Neural progenitor cell (in vitro differentiated cells): Measurements from ENCODE around the gene ZBTB25. TPM values are rescaled to one million over a fixed set of nuclear protein-coding genes. Genes with fewer than 3 reads are reported as not detected.

ENCODE experiments used
- DNase-seq: peaks from one replicate; pipeline ENCODE4 v3.0.0-alpha.2; 2016; ENCODE audit warnings: low spot score
- H2AFZ ChIP-seq: fragments of 200-600 bp; sonication (generic); replicated peaks from 2 replicates; pipeline ENCODE4 v1.6.1; 2016; ENCODE audit warnings: antibody characterized with exemption
- H3F3A ChIP-seq: fragments of 200-600 bp; sonication (generic); 2 replicates; pipeline ENCODE4 v1.6.1; 2016; ENCODE audit warnings: antibody characterized with exemption, low read depth
- H3K27ac ChIP-seq: fragments of 200-600 bp; sonication (generic); 2 replicates; pipeline ENCODE4 v1.5.1; 2016; ENCODE audit warnings: mild to moderate bottlenecking
- H3K27me3 ChIP-seq: fragments of 200-600 bp; sonication (generic); 2 replicates; pipeline ENCODE4 v1.6.1; 2016; ENCODE audit warnings: mild to moderate bottlenecking, moderate library complexity
- H3K36me3 ChIP-seq: fragments of 200-600 bp; sonication (generic); 2 replicates; pipeline ENCODE4 v1.5.1; 2016
- H3K4me1 ChIP-seq: fragments of 200-600 bp; sonication (generic); 2 replicates; pipeline ENCODE4 v1.6.1; 2016; ENCODE audit warnings: mixed run types
- H3K4me2 ChIP-seq: fragments of 200-600 bp; sonication (generic); 2 replicates; pipeline ENCODE4 v1.6.1; 2016
- H3K4me3 ChIP-seq: fragments of 200-600 bp; sonication (generic); 2 replicates; pipeline ENCODE4 v1.5.1; 2016
- H3K79me2 ChIP-seq: fragments of 200-600 bp; sonication (generic); 2 replicates; pipeline ENCODE4 v1.6.1; 2016; ENCODE audit warnings: low read depth
- H3K9ac ChIP-seq: fragments of 200-600 bp; sonication (generic); 2 replicates; pipeline ENCODE4 v1.6.1; 2016
- H3K9me3 ChIP-seq: fragments of 200-600 bp; sonication (generic); 2 replicates; pipeline ENCODE4 v1.5.1; 2016; ENCODE audit warnings: low read depth
- H4K20me1 ChIP-seq: fragments of 200-600 bp; sonication (generic); 2 replicates; pipeline ENCODE4 v1.6.1; 2016; ENCODE audit warnings: low read depth
- H3K27ac Mint-ChIP-seq: 3 replicates; pipeline ENCODE4 v1.8.0; 2021; ENCODE audit warnings: mixed read lengths
- H3K27me3 Mint-ChIP-seq: 2 replicates; pipeline ENCODE4 v1.8.0; 2022; ENCODE audit warnings: low read depth, mild to moderate bottlenecking, inconsistent platforms, moderate library complexity, mixed read lengths; ENCODE audit not compliant: insufficient read depth
- H3K36me3 Mint-ChIP-seq: 3 replicates; pipeline ENCODE4 v1.8.0; 2021; ENCODE audit warnings: mixed read lengths
- H3K4me1 Mint-ChIP-seq: 3 replicates; pipeline ENCODE4 v1.8.0; 2021; ENCODE audit warnings: mixed read lengths
- H3K4me3 Mint-ChIP-seq: 3 replicates; pipeline ENCODE4 v1.8.0; 2021; ENCODE audit warnings: mild to moderate bottlenecking, moderate library complexity, mixed read lengths
- H3K9me3 Mint-ChIP-seq: 3 replicates; pipeline ENCODE4 v1.8.0; 2020; ENCODE audit warnings: mixed read lengths
- CTCF ChIP-seq: fragments of 200-600 bp; sonication (generic); IDR thresholded peaks from 2 replicates; pipeline ENCODE4 v1.5.1; 2017; ENCODE audit warnings: antibody characterized with exemption, mild to moderate bottlenecking
- EZH2 ChIP-seq: fragments of 200-600 bp; sonication (generic); IDR thresholded peaks from 2 replicates; pipeline ENCODE4 v1.6.1; 2017; ENCODE audit warnings: antibody characterized with exemption, mild to moderate bottlenecking, moderate library complexity
- EZH2phosphoT487 ChIP-seq: fragments of 200-600 bp; sonication (generic); IDR thresholded peaks from 2 replicates; pipeline ENCODE4 v1.6.1; 2017; ENCODE audit warnings: antibody characterized with exemption
- total RNA-seq: library from RNA; depleted of rRNA; stranded (reverse); fragments of >200 nt; gene quantifications from 2 replicates; pipeline ENCODE4 v1.2.3, GENCODE V29; 2015; ENCODE audit warnings: low replicate concordance

The ZBTB25 gene
- total RNA-seq, 1 donor from 2014 or later, result 14.3 TPM

- Mint-ChIP-seq H3K4me3 (no peak overlapping the region), H3K9me3 (no peaks in the 10 kb centered on the region), H3K36me3 (peaks cover 45% of the 10 kb centered on the region), H3K4me1 (peaks cover 5% of the 10 kb centered on the region), H3K27me3 (peaks cover 5% of the 10 kb centered on the region), H3K27ac (no peak overlapping the region)
- Histone ChIP-seq H3K27ac (no peak overlapping the region), H4K20me1 (no peaks in the 10 kb centered on the region), H3K4me3 (no peak overlapping the region), H3F3A (no peaks in the 10 kb centered on the region), H3K79me2 (no peaks in the 10 kb centered on the region), H3K27me3 (no peaks in the 10 kb centered on the region), H3K36me3 (peaks cover 3% of the 10 kb centered on the region), H3K4me1 (no peaks in the 10 kb centered on the region), H3K9me3 (no peaks in the 10 kb centered on the region), H3K4me2 (no peak overlapping the region), H3K9ac (no peak overlapping the region), H2AFZ (no peak overlapping the region)
- DNase-seq, result no peak
- TF ChIP-seq EZH2 (no peak), EZH2phosphoT487 (no peak)
These were observed 81.6 kb downstream of the ZBTB25 start for GRCh38 chr14:64422005-64422404.

- no peak overlapping the region for H3K4me3 Mint-ChIP-seq
- Histone ChIP-seq H3K4me1 (no peaks in the 10 kb centered on the region), H3K9ac (no peak overlapping the region), H3K36me3 (no peaks in the 10 kb centered on the region), H3K27me3 (no peaks in the 10 kb centered on the region), H4K20me1 (no peaks in the 10 kb centered on the region), H3K79me2 (no peaks in the 10 kb centered on the region), H3K4me3 (no peak overlapping the region), H3F3A (no peaks in the 10 kb centered on the region), H3K27ac (no peak overlapping the region), H3K4me2 (no peak overlapping the region), H2AFZ (no peak overlapping the region), H3K9me3 (no peaks in the 10 kb centered on the region)
- H3K9me3 Mint-ChIP-seq, result no peaks in the 10 kb centered on the region
- no peak overlapping the region for H3K27ac Mint-ChIP-seq
- no peak for TF ChIP-seq EZH2
- no peak for TF ChIP-seq EZH2phosphoT487
- TF ChIP-seq CTCF, result no peak
- H3K36me3 Mint-ChIP-seq, result peaks cover 44% of the 10 kb centered on the region
- no peak for DNase-seq
- peaks cover 5% of the 10 kb centered on the region for H3K27me3 Mint-ChIP-seq
- peaks cover 5% of the 10 kb centered on the region for H3K4me1 Mint-ChIP-seq
These were observed 82.5 kb downstream of the ZBTB25 start for GRCh38 chr14:64421166-64421565.

GRCh38 chr14:64419003-64419402, 84.6 kb downstream of the ZBTB25 start:
- TF ChIP-seq EZH2 (no peak), CTCF (no peak), EZH2phosphoT487 (no peak)
- H3K27ac Mint-ChIP-seq, result no peak overlapping the region

GRCh38 chr14:64417771-64418125, 85.9 kb downstream of the ZBTB25 start:
- TF ChIP-seq CTCF (no peak), EZH2 (no peak), EZH2phosphoT487 (no peak)
- Histone ChIP-seq H3K9me3 (no peaks in the 10 kb centered on the region), H3K36me3 (no peaks in the 10 kb centered on the region), H3K79me2 (no peaks in the 10 kb centered on the region), H2AFZ (no peak overlapping the region), H3K4me1 (no peaks in the 10 kb centered on the region), H3K9ac (no peak overlapping the region), H3K4me2 (no peak overlapping the region), H3K27me3 (no peaks in the 10 kb centered on the region), H3K4me3 (no peak overlapping the region), H4K20me1 (no peaks in the 10 kb centered on the region), H3K27ac (no peak overlapping the region), H3F3A (no peaks in the 10 kb centered on the region)
- DNase-seq, result no peak
- no peaks in the 10 kb centered on the region for H3K4me1 Mint-ChIP-seq
- H3K4me3 Mint-ChIP-seq, result no peak overlapping the region
- no peaks in the 10 kb centered on the region for H3K9me3 Mint-ChIP-seq
- H3K27ac Mint-ChIP-seq, result no peak overlapping the region
- H3K36me3 Mint-ChIP-seq, result peaks cover 39% of the 10 kb centered on the region
- H3K27me3 Mint-ChIP-seq, result peaks cover 5% of the 10 kb centered on the region

More at GRCh38 chr14:64419003-64419402, 84.6 kb downstream of the ZBTB25 start:
- Histone ChIP-seq H3K4me2 (no peak overlapping the region), H3K9me3 (no peaks in the 10 kb centered on the region), H3K79me2 (no peaks in the 10 kb centered on the region), H3K36me3 (no peaks in the 10 kb centered on the region), H3K27me3 (no peaks in the 10 kb centered on the region), H3K9ac (no peak overlapping the region), H3F3A (no peaks in the 10 kb centered on the region), H3K4me1 (no peaks in the 10 kb centered on the region), H3K4me3 (no peak overlapping the region), H3K27ac (no peak overlapping the region), H2AFZ (no peak overlapping the region), H4K20me1 (no peaks in the 10 kb centered on the region)
- DNase-seq, result no peak
- H3K9me3 Mint-ChIP-seq, result no peaks in the 10 kb centered on the region
- H3K36me3 Mint-ChIP-seq, result peaks cover 44% of the 10 kb centered on the region
- H3K4me1 Mint-ChIP-seq, result peaks cover 2% of the 10 kb centered on the region
- H3K4me3 Mint-ChIP-seq, result no peak overlapping the region
- H3K27me3 Mint-ChIP-seq, result peaks cover 5% of the 10 kb centered on the region
